DMS 273 (cell line): ENCODE measurements around the gene GPR61.
A peak's percentile ranks its signal among the peaks of the same experiment; 100 is the strongest.

Source experiments
- DNase-seq: peaks from one replicate; lab custom pipeline; 2025; ENCODE audit not compliant: unreplicated experiment; lab: John Stamatoyannopoulos, UW

GPR61 gene

GRCh38 chr1:109567877-109568672 is 28.4 kb downstream of the GPR61 start:
- peak; percentile 37 for DNase-seq

DNA sequence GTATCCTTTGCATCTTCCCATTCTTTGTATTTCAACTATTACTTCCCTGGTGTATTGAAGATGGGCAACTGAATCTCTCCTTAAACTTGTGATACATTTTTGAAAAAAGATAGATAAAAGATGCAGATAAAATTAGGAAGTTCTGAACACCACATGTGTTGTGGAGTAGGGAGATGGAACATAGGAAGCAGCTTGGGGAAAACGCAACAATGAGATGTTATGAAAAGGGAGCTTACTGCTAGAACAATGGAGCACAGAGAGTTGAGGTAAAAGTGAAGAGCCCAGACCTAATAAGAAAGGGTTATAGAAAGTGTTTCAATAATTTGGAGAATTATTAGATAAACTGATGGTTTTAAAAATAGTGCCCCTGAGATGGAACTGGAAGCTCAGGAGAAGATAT is 29.7 kb downstream of the GPR61 start:
- DNase-seq, result no peak

DNA sequence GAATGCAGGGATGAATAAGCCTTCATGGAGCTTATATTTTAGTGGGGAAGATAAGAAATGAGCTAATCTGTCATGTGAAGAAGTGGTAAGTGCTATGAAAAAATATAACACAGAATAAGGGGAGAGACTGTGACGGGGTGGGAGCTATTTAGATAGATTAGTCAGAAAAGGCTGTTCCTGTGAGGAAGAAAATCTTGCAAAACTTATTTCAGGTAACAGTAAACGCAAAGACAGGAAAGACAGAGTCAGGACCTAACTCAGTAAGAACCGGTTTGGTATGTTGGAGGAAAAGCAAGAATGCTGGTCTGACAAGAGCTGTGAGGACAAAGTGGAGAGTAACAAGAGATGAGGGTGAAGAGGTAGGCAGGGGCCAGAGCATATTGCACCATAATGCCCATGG is 30.7 kb downstream of the GPR61 start:
- no peak for DNase-seq

DNA sequence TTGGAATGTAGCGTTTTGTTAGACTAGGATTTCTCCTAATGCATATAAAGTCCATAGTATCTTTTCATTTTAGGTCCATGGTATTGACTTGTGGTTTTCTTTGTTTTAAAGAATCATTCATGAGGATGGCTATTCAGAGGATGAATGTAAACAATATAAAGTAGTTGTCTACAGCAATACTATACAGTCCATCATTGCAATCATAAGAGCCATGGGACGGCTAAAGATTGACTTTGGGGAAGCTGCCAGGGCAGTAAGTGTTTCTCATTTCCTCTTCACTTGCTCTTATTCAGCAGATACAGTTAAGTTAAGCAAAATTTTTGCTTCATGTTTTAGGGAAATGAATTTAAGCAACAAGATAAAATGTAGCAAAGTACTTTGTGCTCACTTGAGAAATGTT is 34.1 kb downstream of the GPR61 start:
- no peak for DNase-seq

DNA sequence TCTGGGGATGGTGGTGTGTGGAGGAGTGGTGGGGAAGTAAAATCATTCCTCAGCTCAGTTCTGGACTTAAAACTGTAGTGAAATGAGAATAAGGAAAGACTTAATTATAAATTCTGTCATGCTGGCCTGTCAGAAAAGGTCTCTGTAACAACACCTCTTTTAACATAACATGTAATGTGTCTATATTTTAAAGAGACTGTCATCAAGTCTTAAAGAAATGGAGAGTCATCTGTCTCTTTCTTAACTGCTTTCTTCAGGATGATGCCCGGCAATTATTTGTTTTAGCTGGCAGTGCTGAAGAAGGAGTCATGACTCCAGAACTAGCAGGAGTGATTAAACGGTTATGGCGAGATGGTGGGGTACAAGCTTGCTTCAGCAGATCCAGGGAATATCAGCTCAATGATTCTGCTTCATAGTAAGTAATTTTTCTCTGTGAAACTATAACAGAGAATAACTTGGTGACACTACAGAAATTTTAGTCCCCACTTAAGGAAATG is 39.3 kb downstream of the GPR61 start:
- DNase-seq, result peak; percentile 34

DNA sequence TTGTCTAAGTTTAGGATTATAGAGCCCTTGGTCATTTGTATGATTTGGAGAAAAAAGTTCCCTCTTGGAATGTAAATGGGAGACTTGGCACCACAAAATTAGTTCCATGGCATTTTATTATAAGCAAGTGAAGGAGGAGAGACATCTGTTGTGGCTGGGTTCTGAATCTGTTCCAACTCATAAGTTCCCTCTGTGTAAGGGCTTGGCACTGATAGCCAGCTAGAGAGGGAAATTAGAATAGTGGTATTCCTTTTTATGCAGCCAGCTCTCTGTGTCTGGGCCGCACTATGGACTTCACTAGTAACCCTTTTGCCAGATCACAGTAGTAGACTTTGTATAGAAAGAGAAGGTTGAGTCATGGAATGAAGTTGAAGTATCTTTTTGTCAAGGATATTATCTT is 39.8 kb downstream of the GPR61 start:
- peak; percentile 92 for DNase-seq

DNA sequence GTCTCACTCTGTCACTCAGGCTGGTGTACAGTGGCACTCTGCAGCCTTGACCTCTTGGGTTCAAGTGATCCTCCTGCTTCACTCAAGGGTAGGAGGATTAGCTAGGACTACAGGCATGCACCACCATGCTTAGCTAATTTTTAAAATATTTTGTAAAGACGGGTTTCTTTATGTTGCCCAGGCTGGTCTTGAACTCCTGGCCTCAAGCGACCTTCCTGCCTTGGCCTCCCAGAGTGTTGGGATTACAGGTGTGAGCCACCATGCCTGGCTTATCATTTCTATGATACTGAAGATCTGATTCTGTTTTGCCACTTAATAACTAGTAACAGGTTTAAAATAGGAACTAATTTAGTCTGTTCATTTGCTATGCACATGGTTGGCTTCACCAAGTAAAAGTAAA is 42.3 kb downstream of the GPR61 start:
- DNase-seq, result no peak

GRCh38 chr1:109584766-109585165 is 45.1 kb downstream of the GPR61 start:
- DNase-seq, result no peak

DNA sequence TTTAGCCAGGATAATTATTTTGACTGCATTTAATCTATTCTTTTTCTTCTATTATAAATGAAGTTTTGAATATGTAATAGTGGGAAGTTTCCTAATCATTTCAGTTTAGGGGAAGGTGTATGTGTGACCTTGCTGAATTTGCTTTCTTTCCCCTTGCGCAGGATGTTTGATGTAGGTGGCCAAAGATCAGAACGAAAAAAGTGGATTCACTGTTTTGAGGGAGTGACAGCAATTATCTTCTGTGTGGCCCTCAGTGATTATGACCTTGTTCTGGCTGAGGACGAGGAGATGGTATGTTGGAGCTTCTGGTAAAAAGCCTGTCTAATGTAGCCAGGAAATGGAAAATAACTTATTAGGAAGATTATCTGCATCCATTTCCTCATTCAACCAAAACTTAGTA is 46.4 kb downstream of the GPR61 start:
- DNase-seq, result no peak

- DNase-seq, result no peak
Observed at GRCh38 chr1:109589177-109589576, 49.5 kb downstream of the GPR61 start.

- no peak for DNase-seq
Observed at GRCh38 chr1:109589679-109590078, 50.0 kb downstream of the GPR61 start.

DNA sequence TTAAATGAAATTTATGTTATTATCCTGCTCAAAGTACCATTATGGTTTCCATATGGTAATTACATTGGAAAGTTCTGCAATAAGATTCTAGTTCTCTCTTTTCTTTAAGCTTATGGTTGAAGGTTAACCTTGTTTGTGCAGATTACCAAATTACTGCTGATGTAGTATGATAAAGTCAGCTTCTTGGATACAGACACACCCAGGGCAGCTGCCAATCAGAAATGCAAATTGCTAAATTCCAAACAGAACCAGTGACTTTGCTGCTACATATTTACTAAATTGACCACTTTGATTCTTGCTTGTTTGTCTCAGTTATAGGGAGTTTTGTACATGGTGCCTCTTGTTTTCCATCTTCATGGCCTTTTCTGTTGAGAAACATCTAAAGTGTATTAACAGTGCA is 53.2 kb downstream of the GPR61 start:
- no peak for DNase-seq

- DNase-seq, result no peak
Observed at GRCh38 chr1:109595531-109595930, 55.9 kb downstream of the GPR61 start.
